HEK293 (cell line): Measurements from ENCODE around the gene RNF222.

Experiments used
- CTCF ChIA-PET: fragments of 350-600 bp; formaldehyde crosslinking; extraction: SDS; loops from one replicate; lab custom pipeline; 2021; ENCODE audit warnings: antibody characterized with exemption; lab: Yijun Ruan, JAX
- POLR2A ChIA-PET: fragments of 300-600 bp; formaldehyde crosslinking; extraction: SDS; loops from one replicate; lab custom pipeline; 2020; ENCODE audit warnings: antibody characterized with exemption, inconsistent platforms; lab: Yijun Ruan, JAX
- H3K27ac ChIP-seq: fragments of 200-500 bp; sonication (Bioruptor generic); 2 replicates; pipeline ENCODE4 v1.5.1; 2014; ENCODE audit warnings: low read depth, low read length, control low read depth, inconsistent platforms; ENCODE audit errors: extremely low read depth
- H3K36me3 ChIP-seq, 2 experiments: fragments of 200-500 bp in 1 of 2; sonication (Bioruptor generic) in 1 of 2; 1 replicate in 1 of 2; 2 replicates in 1 of 2; pipeline ENCODE4 v1.5.1; 2014 to 2017; ENCODE audit warnings: inconsistent platforms in 2 of 2, low read length in 2 of 2; ENCODE audit not compliant: control insufficient read depth in 2 of 2, insufficient read depth in 1 of 2
- H3K4me1 ChIP-seq: fragments of 200-500 bp; sonication (Bioruptor generic); 2 replicates; pipeline ENCODE4 v1.5.1; 2014; ENCODE audit warnings: mild to moderate bottlenecking, low read length, inconsistent platforms; ENCODE audit not compliant: control insufficient read depth, insufficient read depth
- H3K4me3 ChIP-seq: 2 replicates; pipeline ENCODE4 v1.5.1; 2011; ENCODE audit warnings: low read depth, mild to moderate bottlenecking, control low read depth, low read length, moderate library complexity
- H3K9me3 ChIP-seq: fragments of 200-500 bp; sonication (Bioruptor generic); 2 replicates; pipeline ENCODE4 v1.5.1; 2014; ENCODE audit warnings: low read depth, low read length, inconsistent platforms; ENCODE audit not compliant: control insufficient read depth, insufficient read depth
- GFI1B ChIP-seq: fragments of 450-650 bp; formaldehyde crosslinking; IDR thresholded peaks from 2 replicates; pipeline ENCODE4 v1.5.1; 2016; ENCODE audit warnings: missing biosample characterization, missing genetic modification characterization
- KLF9 ChIP-seq: fragments of 450-650 bp; formaldehyde crosslinking; IDR thresholded peaks from 2 replicates; pipeline ENCODE4 v1.5.1; 2016; ENCODE audit warnings: missing biosample characterization, missing genetic modification characterization, low read depth
- MEIS1 ChIP-seq: sonication (generic); formaldehyde crosslinking; IDR thresholded peaks from 2 replicates; pipeline ENCODE4 v1.8.1; 2022; ENCODE audit warnings: missing genetic modification reagents, mild to moderate bottlenecking, borderline replicate concordance
- WT1 ChIP-seq: fragments of 450-650 bp; formaldehyde crosslinking; IDR thresholded peaks from 2 replicates; pipeline ENCODE4 v1.5.1; 2016; ENCODE audit warnings: missing biosample characterization, missing genetic modification characterization
- ZBTB20 ChIP-seq: fragments of 450-650 bp; formaldehyde crosslinking; IDR thresholded peaks from 2 replicates; pipeline ENCODE4 v1.5.1; 2016; ENCODE audit warnings: missing biosample characterization, missing genetic modification characterization
- ZIC2 ChIP-seq: fragments of 450-650 bp; formaldehyde crosslinking; IDR thresholded peaks from 2 replicates; pipeline ENCODE4 v1.5.1; 2016; ENCODE audit warnings: missing biosample characterization, missing genetic modification characterization
- ZNF112 ChIP-seq: fragments of 450-650 bp; formaldehyde crosslinking; IDR thresholded peaks from 2 replicates; pipeline ENCODE4 v1.5.0; 2017; ENCODE audit warnings: missing biosample characterization, missing genetic modification characterization
- ZNF2 ChIP-seq: fragments of 450-650 bp; formaldehyde crosslinking; IDR thresholded peaks from 2 replicates; pipeline ENCODE4 v1.5.1; 2016; ENCODE audit warnings: missing biosample characterization, missing genetic modification characterization
- ZNF302 ChIP-seq: fragments of 450-650 bp; formaldehyde crosslinking; IDR thresholded peaks from 2 replicates; pipeline ENCODE4 v1.5.1; 2016; ENCODE audit warnings: missing biosample characterization, missing genetic modification characterization, low read depth
- ZNF37A ChIP-seq: fragments of 450-650 bp; IDR thresholded peaks from 2 replicates; pipeline ENCODE4 v1.5.1; 2018; ENCODE audit warnings: missing biosample characterization, missing genetic modification characterization
- ZNF394 ChIP-seq: fragments of 450-650 bp; formaldehyde crosslinking; IDR thresholded peaks from 2 replicates; pipeline ENCODE4 v1.5.1; 2016; ENCODE audit warnings: missing biosample characterization, missing genetic modification characterization, mild to moderate bottlenecking, moderate library complexity, borderline replicate concordance
- ZNF473 ChIP-seq: fragments of 450-650 bp; formaldehyde crosslinking; IDR thresholded peaks from 2 replicates; pipeline ENCODE4 v1.5.1; 2017; ENCODE audit warnings: missing biosample characterization, missing genetic modification characterization
- ZNF529 ChIP-seq: fragments of 450-650 bp; formaldehyde crosslinking; IDR thresholded peaks from 2 replicates; pipeline ENCODE4 v1.5.1; 2017; ENCODE audit warnings: missing genetic modification characterization, missing biosample characterization; ENCODE audit not compliant: insufficient replicate concordance
- ZNF555 ChIP-seq: fragments of 450-650 bp; formaldehyde crosslinking; conservative IDR thresholded peaks from 2 replicates; pipeline ENCODE4 v1.5.1; 2017; ENCODE audit warnings: missing biosample characterization, mild to moderate bottlenecking, missing genetic modification characterization, inconsistent platforms
- ZNF621 ChIP-seq: fragments of 450-650 bp; formaldehyde crosslinking; IDR thresholded peaks from 2 replicates; pipeline ENCODE4 v1.5.1; 2017; ENCODE audit warnings: missing biosample characterization, missing genetic modification characterization
- ZNF624 ChIP-seq: fragments of 450-650 bp; formaldehyde crosslinking; IDR thresholded peaks from 2 replicates; pipeline ENCODE4 v1.5.1; 2017; ENCODE audit warnings: missing biosample characterization, missing genetic modification characterization
- ZNF664 ChIP-seq: fragments of 450-650 bp; formaldehyde crosslinking; IDR thresholded peaks from 2 replicates; pipeline ENCODE4 v1.5.1; 2016; ENCODE audit warnings: missing biosample characterization, missing genetic modification characterization
- ZNF768 ChIP-seq: fragments of 450-650 bp; formaldehyde crosslinking; IDR thresholded peaks from 2 replicates; pipeline ENCODE4 v1.5.1; 2018; ENCODE audit warnings: missing biosample characterization, mild to moderate bottlenecking, missing genetic modification characterization
- ZNF785 ChIP-seq: fragments of 450-650 bp; formaldehyde crosslinking; IDR thresholded peaks from 2 replicates; pipeline ENCODE4 v1.5.1; 2016; ENCODE audit warnings: missing biosample characterization, missing genetic modification characterization
- ZNF830 ChIP-seq: fragments of 450-650 bp; IDR thresholded peaks from 2 replicates; pipeline ENCODE4 v1.5.0; 2018; ENCODE audit warnings: missing biosample characterization, missing genetic modification characterization, low read depth, mild to moderate bottlenecking, moderate library complexity
- TF ChIP-seq, protein P1 (sequence below): fragments of 450-650 bp; formaldehyde crosslinking; IDR thresholded peaks from 2 replicates; pipeline ENCODE4 v1.5.1; 2016; ENCODE audit warnings: missing biosample characterization, missing genetic modification characterization
- TF ChIP-seq, protein P2 (sequence below): fragments of 450-650 bp; formaldehyde crosslinking; IDR thresholded peaks from 2 replicates; pipeline ENCODE4 v1.5.1; 2016; ENCODE audit warnings: missing biosample characterization, missing genetic modification characterization
- TF ChIP-seq, protein P3 (sequence below): fragments of 450-650 bp; IDR thresholded peaks from 2 replicates; pipeline ENCODE4 v1.5.1; 2018; ENCODE audit warnings: missing biosample characterization, mild to moderate bottlenecking, missing genetic modification characterization
- TF ChIP-seq, protein P4 (sequence below): fragments of 450-650 bp; formaldehyde crosslinking; conservative IDR thresholded peaks from 2 replicates; pipeline ENCODE4 v1.5.1; 2016; ENCODE audit warnings: low read depth, missing biosample characterization, missing genetic modification characterization

Gene RNF222

DNA sequence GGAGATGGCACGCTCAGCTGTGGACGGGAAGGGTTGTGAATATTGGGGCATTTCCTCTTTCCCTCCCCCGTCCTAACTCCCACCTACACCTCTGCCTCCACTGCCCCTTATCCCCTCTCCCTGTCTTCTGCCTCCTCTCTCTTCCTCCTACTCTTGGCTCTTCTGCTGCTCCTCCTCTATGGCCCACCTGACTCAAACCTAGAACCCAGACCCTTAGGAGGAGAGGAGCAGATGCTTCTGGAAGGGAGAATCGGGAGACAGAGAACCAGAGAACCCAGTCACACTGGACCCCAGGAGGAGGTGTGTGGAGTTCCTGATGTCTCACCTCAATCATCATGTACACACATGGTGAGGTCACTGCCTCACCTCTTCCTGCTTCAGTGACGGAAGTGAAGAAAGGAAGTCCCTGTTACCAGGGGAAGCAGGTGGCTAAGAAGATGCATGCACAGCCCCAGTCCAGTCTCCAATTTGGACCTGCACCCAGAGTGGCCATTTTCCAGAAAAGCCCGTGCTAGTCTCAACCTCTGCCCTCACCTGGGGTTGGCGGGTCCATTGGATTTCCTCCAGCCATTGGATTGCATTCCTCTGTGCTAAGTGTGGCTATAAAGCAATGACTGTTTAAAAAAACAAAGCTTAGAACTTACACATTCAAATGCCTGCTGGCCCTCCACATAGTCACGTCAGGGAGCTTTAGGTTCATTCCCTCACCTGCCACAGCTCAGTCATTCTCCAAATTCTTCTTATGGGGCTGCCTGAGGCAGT lies 4.0 kb downstream of the RNF222 start (continued):
- TF ChIP-seq ZNF302 = no peak
- no peak for TF ChIP-seq MEIS1
- TF ChIP-seq ZNF785 (tag by site-specific recombination) = no peak
- TF ChIP-seq GFI1B = no peak
- no peak for TF ChIP-seq ZNF664 (tag by site-specific recombination)
- no peak for TF ChIP-seq ZNF529 (tag by site-specific recombination)
- no peak for TF ChIP-seq ZNF830
- no peak for TF ChIP-seq ZBTB20 (tag by site-specific recombination)
- no peak for TF ChIP-seq ZNF555 (tag by site-specific recombination)
- no peak for TF ChIP-seq ZNF624 (tag by site-specific recombination)
- no peak for TF ChIP-seq ZNF2
- TF ChIP-seq ZNF473 (tag by site-specific recombination) = no peak

DNA sequence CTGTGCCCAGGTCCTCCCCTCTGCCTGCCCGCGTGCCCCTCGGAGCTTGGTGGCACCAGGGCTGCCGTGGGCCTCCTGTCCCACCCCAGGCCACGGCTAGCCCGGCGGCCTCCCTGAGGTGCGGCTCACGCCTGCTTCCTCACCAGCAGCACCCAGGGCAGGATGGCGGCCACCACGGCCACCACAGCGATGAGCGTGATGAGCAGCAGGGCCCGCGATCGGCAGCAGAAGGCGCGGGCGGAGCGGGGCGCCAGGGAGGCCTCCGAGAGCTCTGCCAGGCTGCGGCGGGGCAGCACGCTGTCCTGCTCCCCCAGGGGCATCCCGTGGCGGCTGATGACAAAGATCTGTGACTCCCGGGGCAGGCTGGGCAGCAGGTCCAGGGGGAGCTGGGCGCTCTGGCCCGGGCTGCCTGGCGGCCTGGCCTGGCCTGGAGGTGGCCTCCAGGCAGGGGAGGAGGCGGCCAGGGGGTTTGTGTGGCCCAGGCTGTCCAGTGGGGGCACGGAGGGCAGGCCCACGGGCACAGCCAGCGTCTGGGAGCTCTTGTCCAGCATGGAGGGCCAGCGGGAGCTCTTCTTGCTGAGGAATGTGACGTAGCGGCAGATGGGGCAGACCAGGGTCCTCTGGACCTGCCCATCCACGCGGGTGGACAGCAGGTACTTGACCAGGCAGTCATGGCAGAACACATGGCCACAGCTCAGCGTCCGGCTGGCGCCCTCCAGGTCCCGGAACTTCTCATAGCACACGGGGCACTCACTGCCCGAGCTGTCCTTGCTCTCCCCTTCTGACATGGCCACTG lies 4.8 kb downstream of the RNF222 start:
- ChIA-PET CTCF (interaction anchor here (0.5 to 2.5 kb wide), 4 partner anchors 7 to 333 kb away, joined by 3 to 12 read pairs (median 4); no protein-coding TSS in a partner anchor), POLR2A (interaction anchor here (0.7 to 2.0 kb wide), 2 partner anchors 9 to 43 kb away, joined by 4 read pairs; partner anchors contain the start of gene NDEL1)
- no peaks in the 10 kb centered on the region for H3K4me1 ChIP-seq
- no peaks in the 10 kb centered on the region for H3K36me3 ChIP-seq
- H3K4me3 ChIP-seq = no peak overlapping the region
- no peaks in the 10 kb centered on the region for H3K9me3 ChIP-seq
- no peak overlapping the region for H3K27ac ChIP-seq
- TF ChIP-seq WT1 (tag by site-specific recombination) = no peak
- TF ChIP-seq, protein P1, sequence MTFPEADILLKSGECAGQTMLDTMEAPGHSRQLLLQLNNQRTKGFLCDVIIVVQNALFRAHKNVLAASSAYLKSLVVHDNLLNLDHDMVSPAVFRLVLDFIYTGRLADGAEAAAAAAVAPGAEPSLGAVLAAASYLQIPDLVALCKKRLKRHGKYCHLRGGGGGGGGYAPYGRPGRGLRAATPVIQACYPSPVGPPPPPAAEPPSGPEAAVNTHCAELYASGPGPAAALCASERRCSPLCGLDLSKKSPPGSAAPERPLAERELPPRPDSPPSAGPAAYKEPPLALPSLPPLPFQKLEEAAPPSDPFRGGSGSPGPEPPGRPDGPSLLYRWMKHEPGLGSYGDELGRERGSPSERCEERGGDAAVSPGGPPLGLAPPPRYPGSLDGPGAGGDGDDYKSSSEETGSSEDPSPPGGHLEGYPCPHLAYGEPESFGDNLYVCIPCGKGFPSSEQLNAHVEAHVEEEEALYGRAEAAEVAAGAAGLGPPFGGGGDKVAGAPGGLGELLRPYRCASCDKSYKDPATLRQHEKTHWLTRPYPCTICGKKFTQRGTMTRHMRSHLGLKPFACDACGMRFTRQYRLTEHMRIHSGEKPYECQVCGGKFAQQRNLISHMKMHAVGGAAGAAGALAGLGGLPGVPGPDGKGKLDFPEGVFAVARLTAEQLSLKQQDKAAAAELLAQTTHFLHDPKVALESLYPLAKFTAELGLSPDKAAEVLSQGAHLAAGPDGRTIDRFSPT (tag by site-specific recombination) = no peak
- TF ChIP-seq, protein P2, sequence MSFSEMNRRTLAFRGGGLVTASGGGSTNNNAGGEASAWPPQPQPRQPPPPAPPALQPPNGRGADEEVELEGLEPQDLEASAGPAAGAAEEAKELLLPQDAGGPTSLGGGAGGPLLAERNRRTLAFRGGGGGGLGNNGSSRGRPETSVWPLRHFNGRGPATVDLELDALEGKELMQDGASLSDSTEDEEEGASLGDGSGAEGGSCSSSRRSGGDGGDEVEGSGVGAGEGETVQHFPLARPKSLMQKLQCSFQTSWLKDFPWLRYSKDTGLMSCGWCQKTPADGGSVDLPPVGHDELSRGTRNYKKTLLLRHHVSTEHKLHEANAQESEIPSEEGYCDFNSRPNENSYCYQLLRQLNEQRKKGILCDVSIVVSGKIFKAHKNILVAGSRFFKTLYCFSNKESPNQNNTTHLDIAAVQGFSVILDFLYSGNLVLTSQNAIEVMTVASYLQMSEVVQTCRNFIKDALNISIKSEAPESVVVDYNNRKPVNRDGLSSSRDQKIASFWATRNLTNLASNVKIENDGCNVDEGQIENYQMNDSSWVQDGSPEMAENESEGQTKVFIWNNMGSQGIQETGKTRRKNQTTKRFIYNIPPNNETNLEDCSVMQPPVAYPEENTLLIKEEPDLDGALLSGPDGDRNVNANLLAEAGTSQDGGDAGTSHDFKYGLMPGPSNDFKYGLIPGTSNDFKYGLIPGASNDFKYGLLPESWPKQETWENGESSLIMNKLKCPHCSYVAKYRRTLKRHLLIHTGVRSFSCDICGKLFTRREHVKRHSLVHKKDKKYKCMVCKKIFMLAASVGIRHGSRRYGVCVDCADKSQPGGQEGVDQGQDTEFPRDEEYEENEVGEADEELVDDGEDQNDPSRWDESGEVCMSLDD (tag by site-specific recombination) = no peak
- TF ChIP-seq, protein P3, sequence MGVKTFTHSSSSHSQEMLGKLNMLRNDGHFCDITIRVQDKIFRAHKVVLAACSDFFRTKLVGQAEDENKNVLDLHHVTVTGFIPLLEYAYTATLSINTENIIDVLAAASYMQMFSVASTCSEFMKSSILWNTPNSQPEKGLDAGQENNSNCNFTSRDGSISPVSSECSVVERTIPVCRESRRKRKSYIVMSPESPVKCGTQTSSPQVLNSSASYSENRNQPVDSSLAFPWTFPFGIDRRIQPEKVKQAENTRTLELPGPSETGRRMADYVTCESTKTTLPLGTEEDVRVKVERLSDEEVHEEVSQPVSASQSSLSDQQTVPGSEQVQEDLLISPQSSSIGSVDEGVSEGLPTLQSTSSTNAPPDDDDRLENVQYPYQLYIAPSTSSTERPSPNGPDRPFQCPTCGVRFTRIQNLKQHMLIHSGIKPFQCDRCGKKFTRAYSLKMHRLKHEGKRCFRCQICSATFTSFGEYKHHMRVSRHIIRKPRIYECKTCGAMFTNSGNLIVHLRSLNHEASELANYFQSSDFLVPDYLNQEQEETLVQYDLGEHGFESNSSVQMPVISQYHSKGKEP = no peak
- TF ChIP-seq MEIS1 = no peak
- TF ChIP-seq, protein P4, sequence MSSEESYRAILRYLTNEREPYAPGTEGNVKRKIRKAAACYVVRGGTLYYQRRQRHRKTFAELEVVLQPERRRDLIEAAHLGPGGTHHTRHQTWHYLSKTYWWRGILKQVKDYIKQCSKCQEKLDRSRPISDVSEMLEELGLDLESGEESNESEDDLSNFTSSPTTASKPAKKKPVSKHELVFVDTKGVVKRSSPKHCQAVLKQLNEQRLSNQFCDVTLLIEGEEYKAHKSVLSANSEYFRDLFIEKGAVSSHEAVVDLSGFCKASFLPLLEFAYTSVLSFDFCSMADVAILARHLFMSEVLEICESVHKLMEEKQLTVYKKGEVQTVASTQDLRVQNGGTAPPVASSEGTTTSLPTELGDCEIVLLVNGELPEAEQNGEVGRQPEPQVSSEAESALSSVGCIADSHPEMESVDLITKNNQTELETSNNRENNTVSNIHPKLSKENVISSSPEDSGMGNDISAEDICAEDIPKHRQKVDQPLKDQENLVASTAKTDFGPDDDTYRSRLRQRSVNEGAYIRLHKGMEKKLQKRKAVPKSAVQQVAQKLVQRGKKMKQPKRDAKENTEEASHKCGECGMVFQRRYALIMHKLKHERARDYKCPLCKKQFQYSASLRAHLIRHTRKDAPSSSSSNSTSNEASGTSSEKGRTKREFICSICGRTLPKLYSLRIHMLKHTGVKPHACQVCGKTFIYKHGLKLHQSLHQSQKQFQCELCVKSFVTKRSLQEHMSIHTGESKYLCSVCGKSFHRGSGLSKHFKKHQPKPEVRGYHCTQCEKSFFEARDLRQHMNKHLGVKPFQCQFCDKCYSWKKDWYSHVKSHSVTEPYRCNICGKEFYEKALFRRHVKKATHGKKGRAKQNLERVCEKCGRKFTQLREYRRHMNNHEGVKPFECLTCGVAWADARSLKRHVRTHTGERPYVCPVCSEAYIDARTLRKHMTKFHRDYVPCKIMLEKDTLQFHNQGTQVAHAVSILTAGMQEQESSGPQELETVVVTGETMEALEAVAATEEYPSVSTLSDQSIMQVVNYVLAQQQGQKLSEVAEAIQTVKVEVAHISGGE = no peak
- TF ChIP-seq ZNF112 = no peak
- TF ChIP-seq ZNF394 = no peak
- TF ChIP-seq ZIC2 (tag by site-specific recombination) = no peak
- no peak for TF ChIP-seq ZNF621 (tag by site-specific recombination)
- no peak for TF ChIP-seq KLF9 (tag by site-specific recombination)
- TF ChIP-seq ZNF37A (tag by site-specific recombination) = no peak
- TF ChIP-seq ZNF768 (tag by site-specific recombination) = no peak
